Measurements from ENCODE around the gene MRPL32.

GRCh38 chr7:42953994-42954393, 21.8 kb downstream of the MRPL32 start:
- TF ChIP-seq CTCF (IDR thresholded peaks at IDR 0.05): no peak
- no peak for TF ChIP-seq EP300 (IDR thresholded peaks at IDR 0.05)
